DLD1 (cell line): ENCODE data around the gene SNAI1.
"Not testable (repeated sequence)": the region's sequence is repeated elsewhere in the genome, so short reads cannot be mapped to it uniquely, and the experiment has no call there.

ENCODE experiments used
- in situ Hi-C: cut with HindIII; loops from 2 replicates; pipeline ENCODE4 v1.10.0; 2017; ENCODE audit warnings: low sequenced_read_pairs

The SNAI1 gene

DNA sequence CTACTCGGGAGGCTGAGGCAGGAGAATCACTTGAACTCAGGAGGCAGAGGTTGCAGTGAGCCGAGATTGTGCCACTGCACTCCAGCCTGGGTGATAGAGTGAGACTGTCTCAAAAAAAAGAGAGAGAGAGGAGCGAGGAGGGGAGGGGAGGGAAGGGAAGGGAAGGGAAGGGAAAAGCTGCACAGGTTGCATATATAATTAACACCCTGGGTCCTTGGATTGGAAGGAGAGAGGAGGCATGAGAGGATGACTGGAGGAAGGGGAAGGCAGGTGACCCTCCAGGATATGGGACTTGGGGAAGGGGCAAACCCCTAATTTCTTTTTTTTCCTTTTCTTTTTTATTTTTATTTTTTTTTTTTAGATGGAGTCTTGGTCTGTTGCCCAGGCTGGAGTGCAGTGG lies 28.8 kb downstream of the SNAI1 start:
- in situ Hi-C loops, result not testable (repeated sequence)

DNA sequence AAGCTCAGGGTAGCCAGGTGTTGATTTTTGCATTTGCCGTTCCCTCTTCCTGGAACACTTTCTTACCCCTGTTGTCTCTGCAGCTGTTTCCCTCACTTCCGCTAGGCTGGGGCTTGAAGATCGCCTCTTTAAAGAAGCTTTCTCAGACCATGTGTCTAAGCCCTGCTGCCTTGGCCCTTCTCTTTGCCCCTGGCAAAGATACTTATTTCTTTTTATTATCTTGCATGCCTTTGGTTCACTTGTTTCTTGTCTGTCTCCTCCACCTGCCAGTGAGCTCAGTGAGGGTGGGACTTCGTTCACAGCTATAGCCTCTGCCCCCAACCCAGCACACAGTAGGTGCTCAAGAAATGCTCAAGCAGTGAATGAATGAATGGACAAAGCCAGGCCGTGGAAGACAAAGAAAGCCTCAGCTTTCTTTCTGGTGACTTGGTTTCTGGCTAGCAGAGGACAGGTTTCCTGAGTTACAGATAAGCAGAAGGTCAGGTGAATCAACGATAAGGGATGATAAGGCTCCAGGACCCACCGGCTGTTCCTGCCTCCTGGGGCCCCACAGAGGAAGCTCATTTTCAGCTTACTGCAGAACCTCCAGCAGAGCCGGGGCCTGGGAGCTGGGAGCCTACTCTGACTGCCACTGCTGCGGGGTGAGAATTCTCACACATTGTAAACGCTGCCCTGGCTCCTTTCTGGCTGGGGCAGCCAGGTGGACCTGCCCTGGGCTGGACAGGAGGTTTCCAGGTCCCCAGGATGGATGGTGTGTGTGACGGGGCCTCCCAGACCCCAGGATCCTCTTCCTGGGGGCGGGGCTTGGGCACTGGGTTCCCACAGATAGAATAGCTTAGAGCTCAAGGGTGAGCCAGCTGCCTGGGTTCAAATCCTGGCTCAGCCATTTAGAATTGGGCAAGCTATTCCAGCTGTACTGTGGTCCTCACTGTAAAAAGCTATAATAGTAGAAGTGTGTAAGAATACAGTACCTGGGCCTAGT lies 29.8 kb downstream of the SNAI1 start:
- in situ Hi-C loops, result no loop called here

DNA sequence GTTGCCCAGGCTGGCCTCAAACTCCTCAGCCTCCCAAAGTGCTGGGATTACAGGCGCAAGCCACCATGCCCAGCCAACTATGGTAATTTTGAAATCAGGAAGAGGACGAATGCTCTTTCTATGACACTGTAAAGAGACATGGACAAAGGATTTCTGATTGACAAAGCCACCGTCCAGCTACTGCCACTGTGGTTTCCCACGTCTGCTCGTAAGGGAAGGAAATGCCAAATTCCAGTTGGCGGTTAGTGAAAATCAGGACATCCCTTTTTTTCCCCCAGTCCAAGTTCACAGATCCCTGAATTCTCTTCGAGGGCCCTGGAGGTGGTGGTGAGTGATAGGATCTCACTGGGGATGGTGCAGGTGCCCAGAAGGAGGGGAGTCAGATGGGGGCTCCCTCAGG lies 31.2 kb downstream of the SNAI1 start:
- in situ Hi-C loops, result no loop called here

DNA sequence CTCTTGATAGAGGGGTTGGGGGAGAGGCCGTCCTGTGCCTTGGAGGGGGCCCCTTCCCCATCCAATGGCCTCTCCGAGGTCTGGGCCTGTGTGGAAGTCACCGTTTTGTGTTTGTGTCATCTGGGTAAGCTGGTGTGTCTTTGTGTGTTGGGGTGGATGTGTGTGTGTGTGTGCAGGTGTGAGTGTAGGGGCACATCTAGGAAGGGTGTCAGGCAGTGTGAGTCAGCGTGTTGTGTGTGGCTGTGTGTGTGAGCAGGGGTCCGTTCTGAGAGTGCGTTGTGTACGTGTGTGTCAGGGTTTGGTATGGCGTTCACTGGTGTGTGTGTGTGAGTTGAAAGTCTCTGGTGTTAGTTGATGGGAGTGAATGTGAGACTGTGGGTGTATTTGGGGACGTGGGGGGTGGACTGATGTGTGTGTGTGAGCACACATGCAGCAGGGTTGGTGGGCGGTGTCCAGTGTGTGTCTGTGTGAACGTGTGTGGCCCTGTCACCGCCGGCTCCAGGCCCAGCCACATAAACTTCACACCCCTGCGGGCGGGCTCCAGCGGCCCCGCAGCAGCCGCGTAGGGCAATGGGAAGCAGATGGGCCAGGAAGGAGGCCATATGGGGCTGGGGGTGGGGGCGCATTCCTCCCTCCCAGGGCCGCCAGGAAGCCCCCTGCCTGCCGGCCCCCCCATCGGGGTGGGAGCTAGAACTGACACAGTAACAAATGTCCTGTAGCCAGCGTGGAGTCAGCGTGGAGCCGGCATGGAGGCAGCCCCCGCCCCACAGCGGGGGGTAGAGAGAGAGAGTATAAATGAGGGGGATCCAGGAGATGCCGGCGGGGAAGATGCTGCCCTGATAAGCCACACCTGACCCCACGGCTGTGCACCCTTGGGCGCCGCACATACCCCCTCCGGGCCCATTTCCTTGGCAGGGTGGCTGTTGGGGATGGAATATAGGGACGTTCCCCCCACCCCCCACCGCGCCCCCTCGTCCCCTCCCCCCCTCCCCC lies 32.1 kb downstream of the SNAI1 start:
- in situ Hi-C loops, result no loop called here

DNA sequence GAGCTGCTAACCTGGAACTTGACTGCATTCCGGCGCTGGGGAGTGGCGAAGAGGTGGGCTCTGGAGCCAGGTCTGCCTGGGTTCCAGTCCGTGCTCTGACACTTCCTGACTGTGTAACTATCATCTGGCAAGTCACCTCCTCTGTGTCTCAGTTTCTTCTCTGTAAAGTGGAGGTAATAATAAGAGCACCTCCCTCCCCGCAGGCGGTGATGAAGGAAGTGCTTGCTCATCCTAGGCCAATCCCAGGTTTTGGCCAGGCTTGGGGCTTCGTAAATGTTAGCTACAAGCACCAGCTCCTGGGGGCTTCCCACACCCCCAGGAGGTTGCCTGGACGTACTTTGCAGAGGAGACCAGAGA lies 32.8 kb downstream of the SNAI1 start:
- in situ Hi-C loops, result no loop called here

DNA sequence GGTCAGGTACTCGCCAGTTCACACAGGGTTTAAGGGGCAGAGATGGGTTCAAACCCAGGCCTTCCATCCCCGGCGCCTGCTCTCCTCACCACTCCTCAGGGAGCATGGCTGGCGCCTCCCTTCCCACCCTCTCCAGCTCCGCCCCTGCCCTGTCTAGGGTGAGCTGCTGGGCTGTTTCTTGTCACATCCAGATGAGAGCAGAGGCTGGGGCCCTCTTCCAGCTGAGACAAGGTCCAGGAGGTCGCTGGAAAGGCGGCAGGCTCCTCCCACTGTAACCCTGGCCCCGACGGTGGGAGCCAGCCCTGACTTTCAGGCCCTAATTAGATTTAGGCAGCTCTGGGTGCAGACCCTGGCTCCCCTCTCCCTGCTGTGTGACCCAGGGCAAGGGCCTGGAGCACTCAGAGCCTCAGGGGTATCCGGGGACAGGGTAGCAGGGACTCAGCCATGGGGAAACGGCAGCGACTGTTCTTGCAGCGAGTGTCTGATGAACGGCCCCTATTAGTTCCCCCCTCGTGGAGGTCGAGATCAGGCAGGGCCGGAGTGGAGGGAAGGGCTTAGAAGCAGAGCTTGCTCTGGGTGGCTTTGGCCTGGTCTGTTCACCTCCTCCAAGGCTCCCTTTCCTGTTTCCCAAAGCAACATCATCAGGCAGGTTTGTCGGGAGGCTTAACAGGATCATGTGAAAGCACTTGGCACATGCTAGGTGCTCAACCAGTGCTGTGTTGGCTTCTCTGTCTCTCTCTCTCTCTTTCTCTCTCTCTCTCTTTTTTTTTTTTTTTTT lies 33.4 kb downstream of the SNAI1 start:
- in situ Hi-C loops, result no loop called here

DNA sequence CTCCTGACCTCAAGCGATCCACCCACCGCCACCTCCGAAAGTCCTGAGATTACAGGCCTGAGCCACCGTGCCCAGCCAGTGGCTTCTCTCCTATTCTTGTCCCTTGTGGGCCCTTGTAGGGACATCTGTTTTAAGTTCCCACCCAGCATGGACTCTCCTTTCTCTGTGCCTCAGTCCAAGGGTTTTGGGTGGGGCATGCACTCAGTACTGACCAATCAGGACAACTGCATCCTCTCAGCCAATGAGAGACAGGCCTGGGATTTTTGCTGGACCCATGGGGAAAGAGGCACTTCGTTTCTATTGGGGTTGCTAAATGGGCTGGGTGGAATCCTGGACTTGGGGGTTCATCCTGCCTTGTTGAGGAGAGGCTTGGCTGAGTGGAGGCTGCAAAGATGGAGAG lies 34.4 kb downstream of the SNAI1 start:
- in situ Hi-C loops, result no loop called here

DNA sequence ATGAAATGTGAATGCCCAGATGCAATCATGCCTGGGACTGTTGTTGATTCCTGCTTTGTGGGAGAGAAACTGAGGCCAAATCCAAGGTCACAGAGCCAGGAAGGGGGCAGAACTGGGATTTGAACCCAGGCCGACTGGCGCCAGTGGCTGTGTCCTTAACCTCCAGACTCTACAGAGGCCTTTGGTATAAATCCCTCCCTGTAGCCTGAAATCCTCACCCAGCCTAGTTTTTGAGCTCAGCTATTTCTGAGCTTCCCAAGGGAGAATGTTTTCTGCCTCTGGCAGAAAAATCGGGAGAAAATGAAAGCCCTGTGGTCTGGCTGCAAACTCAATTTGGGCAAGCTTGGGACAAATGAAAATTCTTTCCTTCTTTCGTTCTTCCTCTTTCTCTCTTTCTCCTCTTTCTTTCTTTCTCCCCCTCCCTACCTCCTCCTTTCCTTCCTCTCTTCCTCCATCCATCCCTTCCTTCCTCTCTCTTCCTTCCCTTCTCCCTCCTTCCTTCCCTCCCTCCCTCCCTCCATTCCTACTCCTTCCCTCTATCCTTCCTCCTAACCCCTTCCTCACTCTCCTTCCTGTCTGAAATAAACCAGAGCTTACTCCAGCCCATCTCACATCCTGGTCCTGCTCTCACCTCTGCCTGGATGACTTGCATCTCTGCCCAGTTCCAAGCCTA lies 34.9 kb downstream of the SNAI1 start:
- in situ Hi-C loops, result no loop called here

DNA sequence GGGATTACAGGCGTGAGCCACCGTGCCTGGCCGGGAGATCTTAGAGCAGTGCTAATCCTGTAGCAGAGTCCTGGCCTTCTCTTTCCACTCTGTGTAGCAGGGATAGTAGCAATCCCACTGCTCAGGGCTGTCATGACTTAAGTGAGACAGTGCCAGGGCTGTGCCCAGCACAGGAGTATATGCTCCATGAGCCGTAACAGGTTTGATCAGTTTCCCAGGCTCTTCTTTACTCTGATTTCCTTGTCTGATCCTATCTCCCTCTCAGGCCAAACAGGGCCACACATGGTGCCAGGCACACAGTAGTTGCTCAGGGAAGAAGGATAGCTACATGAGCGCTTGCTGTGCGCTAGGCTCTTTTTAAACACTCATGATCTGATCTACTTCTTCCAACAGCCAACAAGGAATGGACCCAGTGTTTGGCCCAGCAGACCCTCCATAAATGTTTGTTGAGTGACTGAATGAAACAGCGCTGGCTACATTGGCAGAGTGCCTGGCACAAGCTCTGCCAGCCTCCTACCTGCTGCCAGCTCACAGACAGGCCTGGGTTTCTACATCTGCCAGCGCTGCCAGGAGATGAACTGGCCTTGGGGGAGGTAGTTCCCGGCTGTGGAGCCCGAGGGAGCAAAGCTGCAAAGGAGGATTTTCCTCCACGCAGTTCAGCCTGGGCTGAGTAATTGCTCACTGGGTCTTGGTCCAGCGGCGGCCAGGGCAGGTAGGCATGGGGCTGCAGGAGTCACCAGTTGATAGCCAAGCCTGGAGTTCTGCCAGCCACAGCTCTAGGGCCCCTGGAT lies 36.9 kb downstream of the SNAI1 start:
- in situ Hi-C loops, result no loop called here

DNA sequence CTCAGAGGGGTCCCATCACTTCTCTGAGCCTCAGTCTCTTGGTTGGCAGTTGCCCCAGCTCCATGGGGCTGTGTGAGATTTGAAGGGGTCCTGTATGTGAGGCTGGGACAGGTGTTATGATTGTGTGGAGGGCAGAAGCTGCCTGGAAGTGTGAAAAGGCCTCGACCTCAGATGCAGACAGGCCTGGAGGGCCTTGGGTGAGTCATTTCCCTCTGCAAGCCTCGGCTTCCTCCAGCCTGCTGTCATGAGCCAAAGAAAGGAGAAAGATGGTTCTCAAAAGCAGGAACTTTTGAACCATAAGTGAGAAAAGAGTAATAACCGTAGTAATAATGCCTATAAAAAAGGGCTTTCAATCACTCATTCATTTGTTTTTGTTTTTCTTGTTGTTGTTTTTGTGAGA lies 37.5 kb downstream of the SNAI1 start:
- in situ Hi-C loops, result no loop called here

DNA sequence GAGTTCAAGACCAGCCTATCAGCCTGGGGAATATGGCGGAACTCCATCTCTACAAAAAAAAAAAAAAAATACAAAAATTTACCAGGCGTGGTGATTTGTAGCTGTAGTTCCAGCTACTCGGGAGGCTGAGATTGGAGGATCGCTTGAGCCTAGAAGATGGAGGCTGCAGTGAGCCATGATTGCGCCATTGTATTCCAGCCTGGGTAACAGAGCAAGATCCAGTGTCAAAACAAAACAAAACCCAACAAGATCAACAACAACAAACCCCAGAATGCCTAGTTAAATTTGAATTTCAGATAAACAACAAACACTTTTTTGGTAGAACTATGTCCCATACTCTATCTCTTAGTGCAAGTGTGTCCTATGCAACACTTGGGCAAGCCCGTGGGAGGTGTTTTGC lies 39.9 kb downstream of the SNAI1 start:
- in situ Hi-C loops, result no loop called here

DNA sequence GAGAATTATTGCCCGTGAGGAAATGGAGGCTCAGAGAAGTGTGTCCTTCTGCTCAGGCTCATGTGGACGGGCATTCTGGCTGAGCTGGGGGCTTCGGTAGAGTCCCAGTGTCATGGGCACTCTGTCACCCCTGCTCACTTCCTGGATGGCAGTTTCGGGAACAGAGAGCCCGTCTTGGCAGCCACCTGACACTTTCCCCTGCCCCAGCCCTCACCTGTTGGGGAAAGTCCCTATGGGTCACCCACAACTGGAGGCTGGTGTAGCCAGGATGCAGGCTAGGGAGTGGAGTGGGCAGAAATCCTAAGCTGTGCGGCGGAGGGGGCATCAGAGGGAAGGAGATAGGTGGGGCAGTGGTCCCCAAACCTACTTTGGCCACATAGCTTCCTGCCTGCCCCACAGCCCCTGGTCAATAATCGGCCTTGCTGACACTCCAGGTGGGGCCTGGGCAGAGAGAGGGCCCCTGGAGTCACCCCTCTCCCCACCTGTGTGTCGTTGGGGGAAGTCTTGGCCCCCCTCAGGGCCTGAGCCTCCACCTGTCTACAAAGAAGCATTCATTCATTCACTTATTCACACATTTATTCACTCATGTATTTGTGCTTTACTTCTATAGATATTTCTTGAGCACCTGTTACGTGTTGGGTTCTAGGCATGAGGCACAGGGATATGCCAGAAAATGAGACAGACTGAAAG lies 40.5 kb downstream of the SNAI1 start:
- in situ Hi-C loops, result no loop called here

DNA sequence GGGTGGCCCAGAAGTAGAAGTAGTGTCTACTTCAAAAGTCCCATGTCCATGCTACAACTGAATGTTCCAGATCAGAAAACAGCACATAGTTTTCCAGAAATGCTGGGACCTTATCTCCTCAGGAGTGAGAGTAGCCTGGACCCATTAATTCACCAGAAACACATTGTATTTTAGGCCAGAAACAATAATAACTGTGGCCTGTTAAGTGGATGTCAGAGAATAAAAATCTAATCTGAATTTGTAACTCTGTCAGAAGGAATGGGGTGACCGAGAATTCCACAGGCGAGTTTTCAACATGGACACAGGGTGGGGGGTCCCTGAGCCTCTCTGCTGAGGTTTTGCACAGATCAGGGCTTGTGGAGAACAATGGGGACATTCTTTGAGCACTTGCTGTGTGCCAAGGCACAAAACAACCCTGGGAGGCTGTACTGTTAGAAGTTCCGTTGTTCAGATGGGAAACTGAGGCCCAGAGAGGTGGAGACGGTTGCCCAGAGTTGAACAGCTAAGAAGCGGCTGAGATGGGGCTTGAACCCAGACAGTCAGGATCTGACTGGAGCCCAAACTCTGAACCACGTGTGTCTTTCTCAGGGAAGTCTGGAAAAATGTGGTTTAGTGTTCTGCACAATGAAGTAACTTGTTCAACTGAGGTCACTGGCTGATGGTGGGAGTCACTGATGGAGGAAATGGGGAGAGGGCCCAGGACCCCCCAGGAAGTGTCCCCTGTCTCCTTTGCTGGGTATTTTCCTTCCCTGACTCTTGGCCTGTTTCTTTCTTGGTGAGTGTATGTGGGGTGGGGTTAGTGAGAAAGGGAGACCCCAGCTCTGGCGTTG lies 44.2 kb downstream of the SNAI1 start:
- in situ Hi-C loops, result no loop called here

DNA sequence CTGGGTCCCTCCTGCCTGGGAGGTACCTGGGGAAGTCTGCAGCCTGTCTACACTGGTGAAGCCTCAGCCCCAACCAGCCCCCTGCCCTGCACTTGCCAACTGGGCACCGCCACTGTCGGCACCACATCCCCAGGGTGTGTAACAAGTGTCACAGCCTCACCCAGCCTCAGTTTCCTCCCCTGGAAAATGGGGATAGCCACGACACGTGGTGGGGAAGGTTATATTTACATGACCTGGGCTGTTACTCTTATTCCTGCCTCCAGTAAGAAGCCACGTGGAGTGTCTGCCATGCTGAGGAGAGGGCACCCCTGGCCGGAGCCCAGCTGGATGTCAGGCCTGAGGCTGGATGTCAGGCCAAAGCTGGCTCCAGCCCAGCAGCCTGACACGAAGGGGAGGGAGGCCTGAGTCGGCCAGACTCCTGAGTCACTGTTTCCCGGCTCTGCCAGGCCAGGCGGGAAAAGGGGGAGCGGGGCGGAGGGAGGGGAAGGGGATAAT lies 44.9 kb downstream of the SNAI1 start:
- in situ Hi-C loops, result no loop called here

DNA sequence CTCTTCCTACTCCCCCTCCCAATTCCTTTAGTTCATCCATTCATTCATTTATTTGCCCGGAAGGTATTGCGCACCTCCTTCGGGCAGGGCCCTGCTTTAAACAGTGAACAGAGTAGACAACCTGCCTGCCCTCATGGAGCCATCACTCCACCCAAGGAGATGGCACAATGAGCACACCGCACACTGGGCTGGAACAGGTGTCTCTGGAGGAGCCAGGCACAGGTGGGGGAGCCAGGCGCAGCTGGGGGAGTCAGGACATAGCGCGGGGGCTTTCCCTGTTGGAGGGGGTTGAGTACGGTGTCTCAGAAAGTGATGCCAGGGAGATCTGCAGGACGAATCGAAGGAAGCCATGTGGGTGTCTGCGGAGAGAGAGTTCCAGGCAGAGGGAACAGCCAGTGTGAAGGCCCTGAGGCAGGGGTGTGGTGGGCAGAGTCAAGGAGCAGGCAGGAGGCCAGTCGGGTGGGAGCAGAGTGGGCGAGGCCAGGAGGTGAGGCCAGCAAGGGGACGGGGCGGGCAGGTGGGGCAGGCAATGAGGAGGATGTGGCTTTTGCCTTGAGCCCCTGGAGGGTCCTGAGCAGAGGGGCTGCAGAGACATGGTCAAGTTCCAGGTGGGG lies 46.4 kb downstream of the SNAI1 start:
- in situ Hi-C loops, result no loop called here

DNA sequence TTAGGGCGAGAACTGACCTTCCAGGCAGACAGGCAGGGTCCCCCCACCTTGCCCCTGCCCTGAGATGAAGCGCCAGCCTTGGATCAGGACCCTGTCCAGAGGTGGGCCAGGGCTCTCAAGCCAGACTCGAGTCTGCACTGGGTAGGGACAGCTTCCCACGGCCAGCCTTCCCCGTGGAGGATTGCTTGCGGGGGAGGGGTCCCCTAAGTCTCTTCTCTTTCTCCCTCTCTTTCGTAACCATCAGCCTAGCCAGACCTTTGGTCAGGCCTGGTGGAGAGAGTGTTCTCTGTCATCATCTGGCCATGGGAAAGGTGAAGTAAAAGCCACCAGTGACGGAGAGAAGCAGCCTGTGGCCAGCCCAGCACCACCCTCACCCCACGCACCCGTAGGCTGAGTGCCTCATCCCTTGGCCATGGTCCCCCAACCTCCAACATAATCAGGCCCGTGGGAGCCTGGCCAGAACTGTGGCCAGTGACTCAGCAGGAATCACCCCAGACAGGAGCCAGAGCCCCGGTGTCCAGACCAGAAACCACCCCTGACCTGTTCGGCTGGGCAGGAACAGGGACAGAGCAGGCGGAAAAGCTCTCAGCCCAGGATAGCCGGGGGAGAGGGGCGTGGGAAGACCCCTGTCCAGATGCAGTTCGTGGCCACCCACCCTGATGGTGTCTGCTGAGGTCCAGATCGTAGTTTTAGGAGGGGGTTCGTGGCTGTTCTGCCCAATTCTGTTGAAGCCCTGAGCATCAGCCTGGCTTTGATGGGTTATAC lies 47.1 kb downstream of the SNAI1 start:
- in situ Hi-C loops, result no loop called here
